Left hindlimb (tissue), 1 donor: ENCODE results near the gene GLI3.

ENCODE experiments used
- DNase-seq: peaks from one replicate; pipeline ENCODE4 v3.0.0-alpha.2; 2018

The GLI3 gene

GRCh38 chr7:42075418-42075817 is 161.6 kb downstream of the GLI3 start:
- DNase-seq = no peak

GRCh38 chr7:42074076-42074475 is 162.9 kb downstream of the GLI3 start:
- DNase-seq = no peak

- DNase-seq = no peak
Measured at GRCh38 chr7:42071372-42072261, 165.4 kb downstream of the GLI3 start.

- no peak for DNase-seq
Measured at GRCh38 chr7:42070068-42070467, 166.9 kb downstream of the GLI3 start.

- DNase-seq = no peak
Measured at GRCh38 chr7:42069590-42069989, 167.4 kb downstream of the GLI3 start.

GRCh38 chr7:42068554-42069280 is 168.3 kb downstream of the GLI3 start:
- no peak for DNase-seq

- no peak for DNase-seq
Measured at GRCh38 chr7:42065942-42066341, 171.1 kb downstream of the GLI3 start.

GRCh38 chr7:42065015-42065414 is 172.0 kb downstream of the GLI3 start:
- DNase-seq = no peak

GRCh38 chr7:42064534-42064933 is 172.5 kb downstream of the GLI3 start:
- no peak for DNase-seq

GRCh38 chr7:42059275-42059674 is 177.7 kb downstream of the GLI3 start:
- DNase-seq = no peak

GRCh38 chr7:42057331-42057730 is 179.7 kb downstream of the GLI3 start:
- no peak for DNase-seq

- DNase-seq = no peak
Measured at GRCh38 chr7:42055171-42055570, 181.8 kb downstream of the GLI3 start.

GRCh38 chr7:42053834-42054233 is 183.2 kb downstream of the GLI3 start:
- DNase-seq = no peak

- no peak for DNase-seq
Measured at GRCh38 chr7:42049761-42050160, 187.2 kb downstream of the GLI3 start.

GRCh38 chr7:42046483-42046882 is 190.5 kb downstream of the GLI3 start:
- no peak for DNase-seq

- DNase-seq = no peak
Measured at GRCh38 chr7:42045961-42046360, 191.0 kb downstream of the GLI3 start.

- no peak for DNase-seq
Measured at GRCh38 chr7:42039921-42040320, 197.1 kb downstream of the GLI3 start.

- DNase-seq = no peak
Measured at GRCh38 chr7:42035210-42035609, 201.8 kb downstream of the GLI3 start.

- no peak for DNase-seq
Measured at GRCh38 chr7:42033480-42033879, 203.5 kb downstream of the GLI3 start.

GRCh38 chr7:42029405-42029804 is 207.6 kb downstream of the GLI3 start:
- DNase-seq = no peak

GRCh38 chr7:42027521-42027920 is 209.5 kb downstream of the GLI3 start:
- no peak for DNase-seq

- no peak for DNase-seq
Measured at GRCh38 chr7:42026622-42027197, 210.3 kb downstream of the GLI3 start.

GRCh38 chr7:42025635-42026375 is 211.2 kb downstream of the GLI3 start:
- DNase-seq = no peak
